ENCODE measurements around the gene PSMC1.

PSMC1 gene

DNA sequence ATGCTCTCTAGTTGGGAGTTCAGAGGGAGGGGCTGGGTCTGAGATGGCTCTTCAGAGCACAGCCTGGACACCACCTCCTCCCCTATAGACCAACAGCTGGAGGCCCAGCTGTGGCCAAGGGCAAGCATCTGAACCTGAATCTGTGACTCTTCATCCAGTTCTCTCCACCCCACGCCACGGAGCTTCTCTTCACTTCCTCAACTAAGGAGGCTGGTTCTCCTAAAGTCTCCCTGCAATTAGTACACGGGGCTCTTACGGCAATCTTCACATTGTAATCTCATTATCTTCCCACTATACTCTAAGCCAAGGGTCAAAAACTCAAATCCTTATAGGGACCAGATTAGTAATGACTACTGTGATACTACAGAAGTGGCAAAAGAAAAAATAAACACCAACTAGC, 65.5 kb downstream of the PSMC1 start:
- TF ChIP-seq, protein P1, sequence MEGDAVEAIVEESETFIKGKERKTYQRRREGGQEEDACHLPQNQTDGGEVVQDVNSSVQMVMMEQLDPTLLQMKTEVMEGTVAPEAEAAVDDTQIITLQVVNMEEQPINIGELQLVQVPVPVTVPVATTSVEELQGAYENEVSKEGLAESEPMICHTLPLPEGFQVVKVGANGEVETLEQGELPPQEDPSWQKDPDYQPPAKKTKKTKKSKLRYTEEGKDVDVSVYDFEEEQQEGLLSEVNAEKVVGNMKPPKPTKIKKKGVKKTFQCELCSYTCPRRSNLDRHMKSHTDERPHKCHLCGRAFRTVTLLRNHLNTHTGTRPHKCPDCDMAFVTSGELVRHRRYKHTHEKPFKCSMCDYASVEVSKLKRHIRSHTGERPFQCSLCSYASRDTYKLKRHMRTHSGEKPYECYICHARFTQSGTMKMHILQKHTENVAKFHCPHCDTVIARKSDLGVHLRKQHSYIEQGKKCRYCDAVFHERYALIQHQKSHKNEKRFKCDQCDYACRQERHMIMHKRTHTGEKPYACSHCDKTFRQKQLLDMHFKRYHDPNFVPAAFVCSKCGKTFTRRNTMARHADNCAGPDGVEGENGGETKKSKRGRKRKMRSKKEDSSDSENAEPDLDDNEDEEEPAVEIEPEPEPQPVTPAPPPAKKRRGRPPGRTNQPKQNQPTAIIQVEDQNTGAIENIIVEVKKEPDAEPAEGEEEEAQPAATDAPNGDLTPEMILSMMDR (IDR thresholded peaks at IDR 0.05; ENCODE audit: unreplicated experiment in 3 of 3) = no peak
- Mint-ChIP-seq H3K4me1 (no peaks in the 10 kb centered on the region), H3K27ac (no peak overlapping the region), H3K36me3 (ENCODE audit: low read depth) (peaks cover 45% of the 10 kb centered on the region), H3K4me3 (no peak overlapping the region), H3K9me3 (peaks cover 3% of the 10 kb centered on the region), H3K27me3 (ENCODE audit: low read depth) (no peaks in the 10 kb centered on the region)

Measured in nephron (organoid).